MM.1S (cell line): ENCODE results near the gene DDX39B.

ENCODE experiments used
- CTCF ChIP-seq: fragments of 300-600 bp; sonication (generic); IDR thresholded peaks from 2 replicates; pipeline ENCODE4 v1.5.1; 2016; ENCODE audit warnings: antibody characterized with exemption, low read length, mixed read lengths
- EZH2phosphoT487 ChIP-seq: fragments of 300-600 bp; sonication (generic); IDR thresholded peaks from 2 replicates; pipeline ENCODE4 v1.6.1; 2018; ENCODE audit warnings: antibody characterized with exemption, low read length

DNA sequence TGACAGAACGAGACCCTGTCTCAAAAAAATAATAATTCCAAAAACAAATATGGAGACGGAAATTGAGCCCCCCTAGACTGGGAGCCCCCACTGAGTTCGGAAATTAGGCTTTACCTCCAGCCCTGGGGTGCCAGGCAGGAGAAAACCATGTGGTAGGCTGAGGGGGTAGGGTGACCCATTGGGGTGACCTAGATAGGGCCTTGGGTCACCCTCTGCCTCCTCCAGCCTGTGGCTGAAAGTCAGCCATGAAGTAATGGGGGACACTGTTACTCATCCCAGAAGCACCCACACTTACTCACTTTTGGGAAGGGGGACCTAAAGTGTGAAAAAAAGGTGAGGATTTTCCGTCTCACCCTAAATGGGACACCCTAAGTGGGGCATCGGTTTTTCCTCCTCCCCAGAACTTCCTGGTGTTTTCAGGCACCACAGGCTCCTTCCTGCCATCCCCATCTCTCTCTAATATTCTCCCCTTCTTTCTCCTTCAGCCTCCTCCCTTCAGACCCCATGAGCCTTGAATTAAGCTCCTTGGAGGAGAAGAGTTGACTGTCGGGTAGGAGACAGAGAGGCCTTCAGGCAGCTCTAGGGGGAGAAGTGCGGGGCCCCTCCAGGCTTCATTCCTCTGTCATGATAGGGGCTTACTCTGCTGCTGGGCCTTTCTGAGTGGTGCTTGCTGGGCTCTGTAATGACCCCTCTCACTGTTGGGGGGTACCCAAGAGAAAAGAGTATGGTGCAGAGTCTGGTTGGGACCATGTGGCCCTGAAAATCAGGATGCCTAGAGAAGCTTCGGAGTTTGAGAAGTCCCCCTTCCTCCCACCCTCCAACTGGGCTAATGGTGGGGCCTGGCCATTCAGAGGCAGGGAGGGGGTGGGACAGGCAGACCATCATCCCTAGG, 38.0 kb upstream of the DDX39B start:
- no peak for TF ChIP-seq CTCF
- TF ChIP-seq EZH2phosphoT487 = no peak
